ENCODE measurements around the gene PDGFA.

The PDGFA gene

GRCh38 chr7:503575-504111, 16.0 kb downstream of the PDGFA start:
- DNase-seq (ENCODE audit: low spot score), result peak; percentile 99

GRCh38 chr7:502296-502695, 17.4 kb downstream of the PDGFA start:
- DNase-seq (ENCODE audit: low spot score), result no peak

GRCh38 chr7:501526-501925, 18.1 kb downstream of the PDGFA start:
- no peak for DNase-seq (ENCODE audit: low spot score)

- DNase-seq (ENCODE audit: low spot score), result no peak
Measured at GRCh38 chr7:500521-501420, 18.9 kb downstream of the PDGFA start.

- DNase-seq (ENCODE audit: low spot score), result no peak
Measured at GRCh38 chr7:499853-500485, 19.7 kb downstream of the PDGFA start.

GRCh38 chr7:498678-499641, 20.7 kb downstream of the PDGFA start:
- no peak for DNase-seq (ENCODE audit: low spot score)

- DNase-seq (ENCODE audit: low spot score), result no peak
Measured at GRCh38 chr7:497946-498655, 21.5 kb downstream of the PDGFA start.

- no peak for DNase-seq (ENCODE audit: low spot score)
Measured at GRCh38 chr7:497346-497745, 22.3 kb downstream of the PDGFA start.

- no peak for DNase-seq (ENCODE audit: low spot score)
Measured at GRCh38 chr7:496528-497295, 22.9 kb downstream of the PDGFA start.

- no peak for DNase-seq (ENCODE audit: low spot score)
Measured at GRCh38 chr7:495761-496321, 23.8 kb downstream of the PDGFA start.

GRCh38 chr7:495326-495725, 24.3 kb downstream of the PDGFA start:
- no peak for DNase-seq (ENCODE audit: low spot score)

GRCh38 chr7:494906-495305, 24.7 kb downstream of the PDGFA start:
- no peak for DNase-seq (ENCODE audit: low spot score)

GRCh38 chr7:494259-494687, 25.4 kb downstream of the PDGFA start:
- peak; percentile 92 for DNase-seq (ENCODE audit: low spot score)

GRCh38 chr7:493661-494251, 25.9 kb downstream of the PDGFA start:
- DNase-seq (ENCODE audit: low spot score), result no peak

GRCh38 chr7:492714-493065, 27.0 kb downstream of the PDGFA start:
- DNase-seq (ENCODE audit: low spot score), result no peak

- DNase-seq (ENCODE audit: low spot score), result no peak
Measured at GRCh38 chr7:491958-492713, 27.5 kb downstream of the PDGFA start.

- DNase-seq (ENCODE audit: low spot score), result no peak
Measured at GRCh38 chr7:491292-491957, 28.2 kb downstream of the PDGFA start.

- no peak for DNase-seq (ENCODE audit: low spot score)
Measured at GRCh38 chr7:490461-491291, 29.0 kb downstream of the PDGFA start.
